Measurements from ENCODE around the gene CABLES2. TPM values are rescaled to one million over a fixed set of nuclear protein-coding genes. Genes with fewer than 3 reads are reported as not detected.

Gene CABLES2
- polyA plus RNA-seq, 1 experiment = 4.8 TPM

DNA sequence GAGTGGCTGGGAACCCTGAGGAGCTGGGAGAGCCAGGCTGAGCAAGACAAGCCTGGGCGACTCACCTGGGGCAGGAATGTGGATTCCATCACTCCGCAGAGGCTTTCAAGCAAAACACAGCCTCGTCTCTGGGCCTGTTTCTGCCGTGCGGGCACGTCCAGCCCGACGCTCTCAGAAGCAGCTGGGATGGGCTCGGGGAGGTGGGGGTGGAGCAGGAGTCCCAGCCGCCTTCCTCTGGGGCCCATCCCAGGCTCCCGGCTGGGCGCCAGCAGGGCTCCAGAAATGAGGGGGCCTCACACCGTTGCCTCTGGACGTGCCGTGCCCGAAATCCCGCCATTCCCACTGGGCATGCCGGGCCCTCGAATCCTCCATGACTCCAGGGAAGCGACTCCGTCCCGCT, 28.9 kb downstream of the CABLES2 start:
- POLR2A ChIA-PET = no interaction called here
- no peak overlapping the region for H3K4me3 ChIP-seq (ENCODE audit: low read depth, low read length)
- no peak for DNase-seq (ENCODE audit: low read depth)
- H3K36me3 ChIP-seq (ENCODE audit: control insufficient read depth, insufficient read depth, low read length) = peaks cover 6% of the 10 kb centered on the region
- CTCF ChIA-PET = interaction anchor here (1.2 to 2.0 kb wide), 2 partner anchors 9 to 76 kb away, joined by 3 to 6 read pairs; no protein-coding TSS in a partner anchor
- H3K27me3 ChIP-seq (ENCODE audit: control insufficient read depth, insufficient read depth, low read length) = no peaks in the 10 kb centered on the region
- TF ChIP-seq, protein P1, sequence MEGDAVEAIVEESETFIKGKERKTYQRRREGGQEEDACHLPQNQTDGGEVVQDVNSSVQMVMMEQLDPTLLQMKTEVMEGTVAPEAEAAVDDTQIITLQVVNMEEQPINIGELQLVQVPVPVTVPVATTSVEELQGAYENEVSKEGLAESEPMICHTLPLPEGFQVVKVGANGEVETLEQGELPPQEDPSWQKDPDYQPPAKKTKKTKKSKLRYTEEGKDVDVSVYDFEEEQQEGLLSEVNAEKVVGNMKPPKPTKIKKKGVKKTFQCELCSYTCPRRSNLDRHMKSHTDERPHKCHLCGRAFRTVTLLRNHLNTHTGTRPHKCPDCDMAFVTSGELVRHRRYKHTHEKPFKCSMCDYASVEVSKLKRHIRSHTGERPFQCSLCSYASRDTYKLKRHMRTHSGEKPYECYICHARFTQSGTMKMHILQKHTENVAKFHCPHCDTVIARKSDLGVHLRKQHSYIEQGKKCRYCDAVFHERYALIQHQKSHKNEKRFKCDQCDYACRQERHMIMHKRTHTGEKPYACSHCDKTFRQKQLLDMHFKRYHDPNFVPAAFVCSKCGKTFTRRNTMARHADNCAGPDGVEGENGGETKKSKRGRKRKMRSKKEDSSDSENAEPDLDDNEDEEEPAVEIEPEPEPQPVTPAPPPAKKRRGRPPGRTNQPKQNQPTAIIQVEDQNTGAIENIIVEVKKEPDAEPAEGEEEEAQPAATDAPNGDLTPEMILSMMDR (IDR thresholded peaks at IDR 0.05; ENCODE audit: insufficient read depth, low read depth, low read length) = no peak

DNA sequence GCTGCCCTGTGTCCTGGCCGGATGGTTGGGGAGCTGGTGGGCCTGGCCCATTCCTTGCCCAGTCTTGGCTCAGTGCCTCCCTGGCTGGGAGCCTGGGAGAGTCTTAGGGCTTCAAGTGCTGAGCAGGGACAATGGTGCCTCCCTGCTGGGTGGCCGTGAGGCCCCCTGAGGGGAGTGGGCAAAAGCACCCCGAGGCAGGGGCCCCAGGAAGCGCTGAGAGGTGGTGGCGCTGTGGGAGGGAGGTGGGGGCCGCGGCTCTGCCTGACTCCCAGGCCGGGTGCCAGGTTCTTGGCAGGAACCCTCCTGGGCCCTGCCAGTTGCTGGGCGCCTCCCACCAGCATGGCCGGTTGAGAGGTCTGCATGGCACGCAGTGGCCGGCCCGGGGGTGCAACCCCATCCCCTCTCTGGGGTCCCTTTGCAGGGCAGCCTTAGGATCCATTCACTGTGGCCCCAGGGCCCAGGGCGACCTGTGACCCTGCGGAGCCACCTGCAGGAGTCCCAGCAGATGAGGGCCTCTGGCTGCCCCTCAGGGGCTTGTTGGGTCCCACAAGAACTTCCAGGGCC, 29.4 kb downstream of the CABLES2 start:
- CTCF ChIA-PET = interaction anchor here (1.2 to 2.0 kb wide), 2 partner anchors 9 to 76 kb away, joined by 3 to 6 read pairs; no protein-coding TSS in a partner anchor
- TF ChIP-seq, protein P1 (IDR thresholded peaks at IDR 0.05; ENCODE audit: insufficient read depth, low read depth, low read length) = no peak
- POLR2A ChIA-PET = no interaction called here

DNA sequence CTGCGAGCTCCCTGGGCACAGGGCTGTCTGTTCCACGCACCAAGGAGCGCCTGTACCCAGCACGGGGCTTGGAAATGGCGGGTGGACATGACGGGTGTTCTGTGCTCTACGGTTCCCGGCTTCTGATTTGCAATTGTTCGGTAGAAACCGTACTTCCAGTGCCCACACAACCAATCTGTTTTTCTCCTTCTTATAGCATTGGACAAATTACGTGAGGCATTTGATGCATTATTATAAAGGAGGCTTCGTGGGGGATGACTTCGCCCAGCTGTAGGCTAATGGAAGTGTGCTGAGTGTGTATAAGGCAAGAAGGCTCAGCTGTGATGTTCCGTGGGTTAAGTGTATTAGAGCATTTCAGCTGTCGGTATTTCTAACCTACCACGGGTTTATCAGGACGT, 30.0 kb downstream of the CABLES2 start:
- ChIA-PET CTCF (interaction anchor here (1.2 to 2.2 kb wide), 3 partner anchors 8 to 75 kb away, joined by 3 to 7 read pairs (median 6); no protein-coding TSS in a partner anchor), POLR2A (no interaction called here)
- Histone ChIP-seq H3K36me3 (ENCODE audit: control insufficient read depth, insufficient read depth, low read length) (peaks cover 2% of the 10 kb centered on the region), H3K4me3 (ENCODE audit: low read depth, low read length) (no peak overlapping the region), H3K27me3 (ENCODE audit: control insufficient read depth, insufficient read depth, low read length) (no peaks in the 10 kb centered on the region)
- TF ChIP-seq, protein P1 (IDR thresholded peaks at IDR 0.05; ENCODE audit: insufficient read depth, low read depth, low read length) = no peak
- DNase-seq (ENCODE audit: low read depth) = no peak

More for the DNA sequence above, 29.4 kb downstream of the CABLES2 start:
- Histone ChIP-seq H3K27me3 (ENCODE audit: control insufficient read depth, insufficient read depth, low read length) (no peaks in the 10 kb centered on the region), H3K4me3 (ENCODE audit: low read depth, low read length) (no peak overlapping the region), H3K36me3 (ENCODE audit: control insufficient read depth, insufficient read depth, low read length) (peaks cover 6% of the 10 kb centered on the region)
- no peak for DNase-seq (ENCODE audit: low read depth)

DNA sequence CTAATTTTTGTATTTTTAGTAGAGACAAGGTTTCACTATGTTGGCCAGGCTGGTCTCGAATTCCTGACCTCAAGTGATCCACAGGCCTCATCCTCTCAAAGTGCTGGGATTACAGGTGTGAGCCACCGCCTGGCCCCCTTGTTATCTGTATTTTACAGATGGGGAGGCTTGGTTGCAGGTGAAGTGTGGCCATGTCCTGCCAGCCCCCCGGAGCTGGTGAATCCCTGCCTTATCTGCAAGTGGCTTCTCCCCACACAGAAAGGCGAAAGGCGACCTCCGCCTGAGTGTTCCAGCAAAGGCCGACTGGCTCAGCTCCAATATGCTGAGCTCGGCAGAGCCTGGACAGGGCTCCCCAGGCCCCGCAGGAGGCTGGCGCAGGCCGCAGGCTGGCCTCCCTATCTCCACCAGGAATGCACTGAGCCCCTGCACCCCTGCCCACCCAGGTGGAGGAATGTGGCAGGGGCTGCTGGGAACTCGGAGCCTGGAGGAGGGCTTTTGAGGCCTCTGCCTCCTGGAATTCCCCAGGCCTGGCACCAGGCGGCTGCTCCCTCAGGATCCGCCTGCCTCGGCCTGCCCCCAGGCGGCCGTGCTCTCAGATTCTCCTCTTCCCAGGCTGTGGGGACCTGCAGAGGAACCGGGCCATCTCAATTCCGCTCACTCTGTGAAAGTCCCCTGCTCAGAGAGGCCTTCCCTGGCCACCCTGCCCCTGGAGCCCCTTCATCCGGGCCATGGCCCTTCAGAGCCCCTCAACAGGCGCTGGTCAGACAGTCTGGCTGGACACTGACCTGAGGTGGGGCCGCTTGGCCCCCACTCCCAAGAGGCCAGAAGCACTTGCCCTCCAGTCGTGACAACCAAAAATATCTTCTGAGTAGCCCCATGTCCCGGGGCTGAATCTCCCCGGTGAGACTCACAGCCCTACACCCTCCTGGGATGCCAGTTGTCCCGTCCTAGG, 30.7 kb downstream of the CABLES2 start:
- DNase-seq (ENCODE audit: low read depth) = no peak
- POLR2A ChIA-PET = interaction anchor here (0.6 kb wide), 1 partner anchor 240 kb away, joined by 3 read pairs; no protein-coding TSS in a partner anchor
- Histone ChIP-seq H3K4me3 (ENCODE audit: low read depth, low read length) (no peak overlapping the region), H3K27me3 (ENCODE audit: control insufficient read depth, insufficient read depth, low read length) (no peaks in the 10 kb centered on the region), H3K36me3 (ENCODE audit: control insufficient read depth, insufficient read depth, low read length) (no peaks in the 10 kb centered on the region; the same call in 1 of the 2 replicates)
- TF ChIP-seq, protein P1 (IDR thresholded peaks at IDR 0.05; ENCODE audit: insufficient read depth, low read depth, low read length) = peak; percentile 47
- CTCF ChIA-PET = interaction anchor here (0.5 to 3.1 kb wide), 12 partner anchors 8 to 366 kb away, joined by 3 to 20 read pairs (median 4); partner anchors contain the start of genes ADRM1, LAMA5 and RPS21

Measured in BJ (cell line).